Suprapubic skin (tissue), 4 donors: ENCODE results near the gene FA2H. TPM values are rescaled to one million over a fixed set of nuclear protein-coding genes. Genes with fewer than 3 reads are reported as not detected.

ENCODE experiments used
- DNase-seq, 2 donors: peaks; one replicate each; pipeline ENCODE4 v3.0.0-alpha.2; 2019; ENCODE audit warnings: low spot score in 2 of 2
- H3K27ac ChIP-seq: fragments of 200-600 bp; sonication (generic); one replicate; pipeline ENCODE4 v1.5.1; 2019
- H3K27me3 ChIP-seq: fragments of 200-600 bp; sonication (generic); one replicate; pipeline ENCODE4 v1.5.1; 2019
- H3K36me3 ChIP-seq: fragments of 200-600 bp; sonication (generic); one replicate; pipeline ENCODE4 v1.5.1; 2019
- H3K4me1 ChIP-seq: fragments of 200-600 bp; sonication (generic); one replicate; pipeline ENCODE4 v1.5.1; 2019
- H3K4me3 ChIP-seq: fragments of 200-600 bp; sonication (generic); one replicate; pipeline ENCODE4 v1.5.1; 2019; ENCODE audit warnings: mild to moderate bottlenecking
- H3K9me3 ChIP-seq: fragments of 200-600 bp; sonication (generic); one replicate; pipeline ENCODE4 v1.5.1; 2019
- EP300 ChIP-seq: sonication (generic); formaldehyde crosslinking; IDR thresholded peaks from one replicate; pipeline ENCODE4 v1.6.1; 2017; ENCODE audit warnings: antibody characterized with exemption
- POLR2A ChIP-seq, 2 donors: fragments of 450-650 bp; IDR thresholded peaks; one replicate each; pipeline ENCODE4 v1.6.1; 2017; ENCODE audit warnings: antibody characterized with exemption in 2 of 2, mild to moderate bottlenecking in 2 of 2, moderate library complexity in 2 of 2
- POLR2AphosphoS5 ChIP-seq, 3 donors: sonication (generic); formaldehyde crosslinking; IDR thresholded peaks; one replicate each; pipeline ENCODE4 v1.6.1; 2017; ENCODE audit warnings: antibody characterized with exemption in 3 of 3
- WGBS: methylation state at CpG from one replicate; pipeline ENCODE4 v1.1.5; 2018; 5-methylcytosine and 5-hydroxymethylcytosine counted together
- total RNA-seq, 4 donors: library from RNA; depleted of rRNA; stranded (reverse); fragments of >200 nt; gene quantifications; one replicate each; pipeline ENCODE4 v1.1.0, GENCODE V29; 2016
- TF ChIP-seq, protein P1 (sequence below), 2 donors: fragments of 200-600 bp in 1 of 2; fragments of 450-650 bp in 1 of 2; sonication (generic) in 1 of 2; IDR thresholded peaks; one replicate each; pipeline ENCODE4 v1.5.1; 2016 to 2019; ENCODE audit warnings: antibody characterized with exemption in 2 of 2, mild to moderate bottlenecking in 1 of 2, moderate library complexity in 1 of 2

FA2H gene
- total RNA-seq, 4 donors from 2014 or later, result 6.8 to 11.3 (median 8.8) TPM

DNA sequence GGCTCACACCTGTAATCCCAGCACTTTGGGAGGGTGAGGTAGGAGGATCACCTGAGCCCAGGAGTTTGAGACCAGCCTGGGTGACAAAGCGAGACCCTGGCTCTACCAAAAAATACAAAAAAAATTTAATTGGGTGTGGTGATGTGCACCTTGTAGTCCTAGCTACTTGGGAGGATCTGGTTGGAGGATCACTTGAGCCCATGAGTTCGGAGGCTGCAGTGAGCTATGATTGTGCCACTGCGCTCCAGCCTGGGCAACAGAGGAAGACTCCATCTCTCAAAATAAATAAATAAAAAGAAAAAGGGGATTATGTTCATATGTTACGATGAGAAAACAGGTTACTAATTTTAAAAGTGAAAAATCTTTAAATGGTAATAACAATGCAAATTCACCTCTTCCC is 75.0 kb downstream of the FA2H start:
- no peak for DNase-seq
- H3K4me1 ChIP-seq, result peaks cover 28% of the 10 kb centered on the region
- WGBS, result 61% methylated on average over 4 of the region's 4 CpGs
- no peaks in the 10 kb centered on the region for H3K9me3 ChIP-seq
- peak overlapping the region; percentile 91 for H3K4me3 ChIP-seq
- peak overlapping the region; percentile 85 for H3K27ac ChIP-seq
- TF ChIP-seq POLR2AphosphoS5 (IDR thresholded peaks at IDR 0.05) (no peak), POLR2A (IDR thresholded peaks at IDR 0.05) (no peak), EP300 (no peak)
- TF ChIP-seq, protein P1, sequence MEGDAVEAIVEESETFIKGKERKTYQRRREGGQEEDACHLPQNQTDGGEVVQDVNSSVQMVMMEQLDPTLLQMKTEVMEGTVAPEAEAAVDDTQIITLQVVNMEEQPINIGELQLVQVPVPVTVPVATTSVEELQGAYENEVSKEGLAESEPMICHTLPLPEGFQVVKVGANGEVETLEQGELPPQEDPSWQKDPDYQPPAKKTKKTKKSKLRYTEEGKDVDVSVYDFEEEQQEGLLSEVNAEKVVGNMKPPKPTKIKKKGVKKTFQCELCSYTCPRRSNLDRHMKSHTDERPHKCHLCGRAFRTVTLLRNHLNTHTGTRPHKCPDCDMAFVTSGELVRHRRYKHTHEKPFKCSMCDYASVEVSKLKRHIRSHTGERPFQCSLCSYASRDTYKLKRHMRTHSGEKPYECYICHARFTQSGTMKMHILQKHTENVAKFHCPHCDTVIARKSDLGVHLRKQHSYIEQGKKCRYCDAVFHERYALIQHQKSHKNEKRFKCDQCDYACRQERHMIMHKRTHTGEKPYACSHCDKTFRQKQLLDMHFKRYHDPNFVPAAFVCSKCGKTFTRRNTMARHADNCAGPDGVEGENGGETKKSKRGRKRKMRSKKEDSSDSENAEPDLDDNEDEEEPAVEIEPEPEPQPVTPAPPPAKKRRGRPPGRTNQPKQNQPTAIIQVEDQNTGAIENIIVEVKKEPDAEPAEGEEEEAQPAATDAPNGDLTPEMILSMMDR (IDR thresholded peaks at IDR 0.05), result no peak
- peaks cover 7% of the 10 kb centered on the region for H3K36me3 ChIP-seq
- H3K27me3 ChIP-seq, result no peaks in the 10 kb centered on the region

- Histone ChIP-seq H3K36me3 (peaks cover 12% of the 10 kb centered on the region), H3K4me1 (peaks cover 28% of the 10 kb centered on the region), H3K27me3 (no peaks in the 10 kb centered on the region), H3K27ac (no peak overlapping the region), H3K9me3 (no peaks in the 10 kb centered on the region), H3K4me3 (peak overlapping the region; percentile 91)
- TF ChIP-seq POLR2A (IDR thresholded peaks at IDR 0.05) (no peak), EP300 (no peak), POLR2AphosphoS5 (IDR thresholded peaks at IDR 0.05) (no peak)
- TF ChIP-seq, protein P1 (IDR thresholded peaks at IDR 0.05), result no peak
- WGBS, result 47% methylated on average over 4 of the region's 4 CpGs
- no peak for DNase-seq
These were observed 76.4 kb downstream of the FA2H start for GRCh38 chr16:74698222-74698621.

- Histone ChIP-seq H3K9me3 (no peaks in the 10 kb centered on the region), H3K27me3 (no peaks in the 10 kb centered on the region), H3K4me3 (peak overlapping the region; percentile 48), H3K27ac (no peak overlapping the region), H3K4me1 (peaks cover 27% of the 10 kb centered on the region), H3K36me3 (peaks cover 26% of the 10 kb centered on the region)
- 51% methylated on average over 19 of the region's 19 CpGs for WGBS
- no peak for TF ChIP-seq POLR2A (IDR thresholded peaks at IDR 0.05)
- TF ChIP-seq, protein P1 (IDR thresholded peaks at IDR 0.05), result no peak
- TF ChIP-seq POLR2AphosphoS5 (IDR thresholded peaks at IDR 0.05), result no peak
- DNase-seq, result peak; percentile 84 to 87
These were observed 78.9 kb downstream of the FA2H start for GRCh38 chr16:74695450-74696422.

- no peaks in the 10 kb centered on the region for H3K4me1 ChIP-seq
- H3K27ac ChIP-seq, result no peak overlapping the region
- H3K36me3 ChIP-seq, result peaks cover 41% of the 10 kb centered on the region
- 80% methylated on average over 10 of the region's 10 CpGs for WGBS
- H3K4me3 ChIP-seq, result no peak overlapping the region
- H3K27me3 ChIP-seq, result no peaks in the 10 kb centered on the region
- no peaks in the 10 kb centered on the region for H3K9me3 ChIP-seq
- TF ChIP-seq POLR2A (IDR thresholded peaks at IDR 0.05) (no peak), EP300 (no peak), POLR2AphosphoS5 (IDR thresholded peaks at IDR 0.05) (no peak)
- TF ChIP-seq, protein P1 (IDR thresholded peaks at IDR 0.05), result no peak
- no peak for DNase-seq
These were observed 83.3 kb downstream of the FA2H start for GRCh38 chr16:74691093-74691855.

DNA sequence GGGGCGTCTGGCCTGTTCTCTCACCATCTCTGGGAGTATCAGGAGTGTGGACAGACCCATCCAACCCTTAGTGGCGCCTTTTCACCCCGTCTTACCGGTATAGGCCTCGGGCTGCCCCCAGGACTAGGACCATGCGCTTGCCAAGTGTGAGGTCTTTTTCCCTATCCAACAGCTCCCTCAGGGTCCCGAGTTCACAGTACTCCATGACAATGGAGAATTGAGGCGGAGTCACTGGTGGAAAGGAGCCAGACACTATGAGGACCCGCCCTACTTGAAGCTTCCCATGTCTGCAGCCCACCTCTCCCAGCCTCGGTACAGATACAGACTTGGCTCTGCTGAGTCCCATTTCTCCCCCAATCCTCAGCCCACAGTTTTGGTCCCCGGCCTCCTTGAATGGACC is 92.1 kb downstream of the FA2H start:
- H3K4me3 ChIP-seq, result no peak overlapping the region
- H3K4me1 ChIP-seq, result no peaks in the 10 kb centered on the region
- H3K36me3 ChIP-seq, result peaks cover 53% of the 10 kb centered on the region
- 85% methylated on average over 11 of the region's 11 CpGs for WGBS
- no peaks in the 10 kb centered on the region for H3K27me3 ChIP-seq
- no peak for DNase-seq
- H3K27ac ChIP-seq, result no peak overlapping the region
- no peaks in the 10 kb centered on the region for H3K9me3 ChIP-seq
- TF ChIP-seq, protein P1 (IDR thresholded peaks at IDR 0.05), result no peak
- TF ChIP-seq POLR2A (IDR thresholded peaks at IDR 0.05) (no peak), EP300 (no peak), POLR2AphosphoS5 (IDR thresholded peaks at IDR 0.05) (no peak)
